ENCODE results near the gene SERINC3. TPM values are rescaled to one million over a fixed set of nuclear protein-coding genes. Genes with fewer than 3 reads are reported as not detected.

The SERINC3 gene
- total and polyA plus RNA-seq, 2 of the 13 experiments (the other 11 are each of a cell fraction or from before 2014, with no cell fraction given): 82.0 to 226 TPM

DNA sequence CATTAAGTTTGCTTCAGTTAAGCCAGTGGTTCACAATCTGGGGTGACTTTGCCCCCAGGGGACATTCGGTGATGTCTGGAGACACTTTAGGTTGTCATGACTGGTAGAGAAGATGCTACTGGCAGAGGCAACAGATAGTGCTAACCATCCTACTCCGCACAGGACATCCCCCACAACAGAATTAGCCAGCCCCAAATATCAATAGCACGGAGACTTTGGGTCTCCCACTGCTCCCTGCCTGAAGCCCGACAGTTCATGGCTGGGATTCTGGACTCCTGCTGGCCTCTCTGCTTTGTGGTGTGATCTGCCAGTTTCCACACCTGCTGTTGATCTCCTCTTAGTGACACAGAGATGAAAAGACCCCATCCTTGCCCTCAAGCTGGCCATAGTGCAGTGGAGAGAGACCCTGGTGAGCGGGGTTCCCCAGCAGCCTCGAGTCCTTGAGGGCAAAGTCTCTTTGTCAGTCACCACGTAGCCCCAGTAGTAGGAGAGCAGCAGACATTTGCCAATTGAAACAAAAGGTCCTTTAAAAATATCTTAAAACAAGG lies 70.9 kb downstream of the SERINC3 start (continued):
- TF ChIP-seq HIVEP1 (CRISPR knock-in tag; IDR thresholded peaks at IDR 0.05) (0 out of 2 replicates have a peak, but pooled peaks have one; percentile 62), POLR2A (IDR thresholded peaks at IDR 0.05; ENCODE audit: insufficient read depth in 1 of 2, low read depth in 2 of 2, low read length in 2 of 2) (0 out of 4 replicates have a peak, but pooled peaks of 1 of the 2 experiments have one; percentile 6), RFXAP (CRISPR knock-in tag; IDR thresholded peaks at IDR 0.05; ENCODE audit: borderline replicate concordance) (no peak)
- TF ChIP-seq, protein P1, sequence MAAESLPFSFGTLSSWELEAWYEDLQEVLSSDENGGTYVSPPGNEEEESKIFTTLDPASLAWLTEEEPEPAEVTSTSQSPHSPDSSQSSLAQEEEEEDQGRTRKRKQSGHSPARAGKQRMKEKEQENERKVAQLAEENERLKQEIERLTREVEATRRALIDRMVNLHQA (CRISPR knock-in tag; IDR thresholded peaks at IDR 0.05): no peak
- TF ChIP-seq, protein P2, sequence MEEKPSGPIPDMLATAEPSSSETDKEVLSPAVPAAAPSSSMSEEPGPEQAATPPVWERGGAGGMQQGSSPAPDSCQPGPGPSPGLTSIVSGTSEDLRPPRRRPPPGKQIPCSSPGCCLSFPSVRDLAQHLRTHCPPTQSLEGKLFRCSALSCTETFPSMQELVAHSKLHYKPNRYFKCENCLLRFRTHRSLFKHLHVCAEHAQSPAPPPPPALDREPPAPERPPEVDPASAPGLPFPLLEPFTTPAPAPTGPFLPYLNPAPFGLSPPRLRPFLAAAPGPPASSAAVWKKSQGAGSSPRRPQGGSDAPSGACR (CRISPR knock-in tag; IDR thresholded peaks at IDR 0.05): peak; percentile 18; the same call in 1 of the 2 replicates
- TF ChIP-seq, protein P3, sequence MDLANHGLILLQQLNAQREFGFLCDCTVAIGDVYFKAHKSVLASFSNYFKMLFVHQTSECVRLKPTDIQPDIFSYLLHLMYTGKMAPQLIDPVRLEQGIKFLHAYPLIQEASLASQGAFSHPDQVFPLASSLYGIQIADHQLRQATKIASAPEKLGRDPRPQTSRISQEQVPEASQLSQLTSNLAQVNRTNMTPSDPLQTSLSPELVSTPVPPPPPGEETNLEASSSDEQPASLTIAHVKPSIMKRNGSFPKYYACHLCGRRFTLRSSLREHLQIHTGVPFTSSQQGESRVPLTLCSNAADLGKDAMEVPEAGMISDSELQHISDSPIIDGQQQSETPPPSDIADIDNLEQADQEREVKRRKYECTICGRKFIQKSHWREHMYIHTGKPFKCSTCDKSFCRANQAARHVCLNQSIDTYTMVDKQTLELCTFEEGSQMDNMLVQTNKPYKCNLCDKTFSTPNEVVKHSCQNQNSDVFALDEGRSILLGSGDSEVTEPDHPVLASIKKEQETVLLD (CRISPR knock-in tag; IDR thresholded peaks at IDR 0.05; ENCODE audit: low read depth): no peak

DNA sequence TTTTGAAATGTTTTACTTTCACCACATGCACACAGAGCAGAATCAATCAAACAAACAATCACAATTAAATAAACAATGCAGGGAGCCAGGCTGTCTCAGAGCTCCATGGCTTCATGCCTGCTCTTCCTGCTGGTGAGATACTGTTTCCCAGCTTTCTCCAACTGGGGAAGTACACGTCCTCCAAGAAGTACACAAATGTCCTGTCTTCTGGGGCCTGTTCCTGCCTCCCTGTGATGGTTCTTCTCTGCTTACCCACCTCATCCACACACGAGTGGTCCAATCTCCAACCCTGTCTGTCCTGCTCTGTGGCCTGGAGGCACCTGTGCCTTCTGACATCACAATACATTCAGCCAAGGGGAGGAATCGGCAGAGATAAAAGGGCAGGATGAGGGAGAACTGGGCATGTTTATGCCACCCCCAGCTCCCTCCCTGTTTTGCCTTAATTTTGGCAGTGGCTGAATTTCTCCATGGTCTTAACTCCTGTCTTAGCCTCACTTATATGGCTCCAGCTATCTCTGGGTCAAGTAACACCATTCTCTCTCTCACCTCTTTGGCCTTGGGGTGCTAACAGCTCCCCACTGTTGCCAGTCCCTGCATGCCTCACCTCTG lies 71.5 kb downstream of the SERINC3 start:
- no TSS peak for BruUV-seq (replicated peaks)
- in situ Hi-C loops (cut with HindIII; ENCODE audit: extremely low pct_ligation_motif_present, low pct_unique_long_range_greater_than_20kb) (no loop called here), intact Hi-C loops (cut with micrococcal nuclease; ENCODE audit: unreplicated experiment) (no loop called here)
- 28% methylated on average over 3 of the region's 3 CpGs for WGBS (ENCODE audit: low lambda C conversion rate)
- Histone ChIP-seq H3K4me2 (ENCODE audit: low read depth, low read length) (peak overlapping the region; percentile 76), H3K27ac (ENCODE audit: extremely low read length, insufficient read depth, low read length) (peak overlapping the region; percentile 47), H3K9ac (ENCODE audit: insufficient read depth, low read depth, low read length) (peak overlapping the region; percentile 30; the same call in 1 of the 2 replicates), H3K79me2 (ENCODE audit: insufficient read depth, low read length) (no peaks in the 10 kb centered on the region), H3K4me1 (ENCODE audit: insufficient read depth, low read length) (peaks cover 80% of the 10 kb centered on the region), H2AFZ (ENCODE audit: low read length) (peak overlapping the region; percentile 46), H3K27me3 (ENCODE audit: control insufficient read depth in 1 of 2, insufficient read depth in 2 of 2, low read length in 2 of 2) (no peaks in the 10 kb centered on the region), H3K9me3 (ENCODE audit: low read length) (no peaks in the 10 kb centered on the region), H3K36me3 (replicated peaks in 1 of 2; ENCODE audit: control insufficient read depth in 1 of 2, insufficient read depth in 2 of 2, low read length in 2 of 2) (no peaks in the 10 kb centered on the region), H4K20me1 (ENCODE audit: insufficient read depth, low read length) (no peaks in the 10 kb centered on the region), H3K4me3 (replicated peaks in 1 of 3; ENCODE audit: insufficient read depth in 1 of 3, low read depth in 2 of 3, low read length in 3 of 3) (peak overlapping the region in 1 of 3 experiments; percentile 39; a peak in 2 of 6 replicates)
- no peak for FAIRE-seq
- ChIA-PET CTCF (ENCODE audit: low intra/inter-chr PET ratio, low total read pairs) (no interaction called here), POLR2A (interaction anchor here (0.8 to 4.4 kb wide), 9 partner anchors 11 to 148 kb away, joined by 3 to 18 read pairs (median 4); partner anchors contain the start of gene HNF4A)
- ATAC-seq: peak; percentile 18
- DNase-seq (ENCODE audit: low spot score): no peak
- TF ChIP-seq ZNF746 (CRISPR knock-in tag; IDR thresholded peaks at IDR 0.05) (0 out of 2 replicates have a peak, but pooled peaks have one; percentile 26), ZNF790 (CRISPR knock-in tag; IDR thresholded peaks at IDR 0.05; ENCODE audit: borderline replicate concordance) (peak; percentile 100), ZBTB38 (CRISPR knock-in tag; IDR thresholded peaks at IDR 0.05) (0 out of 2 replicates have a peak, but pooled peaks have one; percentile 13), SPEN (CRISPR knock-in tag; IDR thresholded peaks at IDR 0.05; ENCODE audit: low read depth) (0 out of 2 replicates have a peak, but pooled peaks have one; percentile 37), PITX1 (CRISPR knock-in tag; IDR thresholded peaks at IDR 0.05) (0 out of 2 replicates have a peak, but pooled peaks have one; percentile 22), SRY (CRISPR knock-in tag; IDR thresholded peaks at IDR 0.05) (0 out of 2 replicates have a peak, but pooled peaks have one; percentile 25), ZKSCAN5 (CRISPR knock-in tag; IDR thresholded peaks at IDR 0.05) (0 out of 2 replicates have a peak, but pooled peaks have one; percentile 47), FOSL1 (CRISPR knock-in tag; IDR thresholded peaks at IDR 0.05; ENCODE audit: borderline replicate concordance) (no peak), KDM4B (CRISPR knock-in tag; IDR thresholded peaks at IDR 0.05) (no peak), CREM (IDR thresholded peaks at IDR 0.05) (no peak), CREM (CRISPR knock-in tag; IDR thresholded peaks at IDR 0.05) (no peak), ZNF101 (CRISPR knock-in tag; IDR thresholded peaks at IDR 0.05; ENCODE audit: borderline replicate concordance, low read depth) (no peak)
- TF ChIP-seq, protein P4, sequence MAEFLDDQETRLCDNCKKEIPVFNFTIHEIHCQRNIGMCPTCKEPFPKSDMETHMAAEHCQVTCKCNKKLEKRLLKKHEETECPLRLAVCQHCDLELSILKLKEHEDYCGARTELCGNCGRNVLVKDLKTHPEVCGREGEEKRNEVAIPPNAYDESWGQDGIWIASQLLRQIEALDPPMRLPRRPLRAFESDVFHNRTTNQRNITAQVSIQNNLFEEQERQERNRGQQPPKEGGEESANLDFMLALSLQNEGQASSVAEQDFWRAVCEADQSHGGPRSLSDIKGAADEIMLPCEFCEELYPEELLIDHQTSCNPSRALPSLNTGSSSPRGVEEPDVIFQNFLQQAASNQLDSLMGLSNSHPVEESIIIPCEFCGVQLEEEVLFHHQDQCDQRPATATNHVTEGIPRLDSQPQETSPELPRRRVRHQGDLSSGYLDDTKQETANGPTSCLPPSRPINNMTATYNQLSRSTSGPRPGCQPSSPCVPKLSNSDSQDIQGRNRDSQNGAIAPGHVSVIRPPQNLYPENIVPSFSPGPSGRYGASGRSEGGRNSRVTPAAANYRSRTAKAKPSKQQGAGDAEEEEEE (CRISPR knock-in tag; IDR thresholded peaks at IDR 0.05; ENCODE audit: borderline replicate concordance): 0 out of 2 replicates have a peak, but pooled peaks have one; percentile 20
